Smooth muscle cell (in vitro differentiated cells): Measurements from ENCODE around the gene BTRC. TPM values are rescaled to one million over a fixed set of nuclear protein-coding genes. Genes with fewer than 3 reads are reported as not detected.

Experiments
- DNase-seq: peaks from one replicate; lab custom pipeline; 2025; ENCODE audit not compliant: unreplicated experiment; lab: John Stamatoyannopoulos, UW
- H2AFZ ChIP-seq: fragments of 200-600 bp; sonication (generic); 2 replicates; pipeline ENCODE4 v1.6.0; 2016; ENCODE audit warnings: antibody characterized with exemption, low read depth, mild to moderate bottlenecking
- H3F3A ChIP-seq: fragments of 200-600 bp; sonication (generic); 2 replicates; pipeline ENCODE4 v1.6.0; 2017; ENCODE audit warnings: antibody characterized with exemption, low read depth
- H3K27ac ChIP-seq: fragments of 200-600 bp; sonication (generic); 2 replicates; pipeline ENCODE4 v1.5.1; 2016; ENCODE audit warnings: low read depth, mild to moderate bottlenecking
- H3K27me3 ChIP-seq: fragments of 200-600 bp; sonication (generic); 2 replicates; pipeline ENCODE4 v1.6.1; 2016; ENCODE audit warnings: low read depth, mild to moderate bottlenecking
- H3K36me3 ChIP-seq: fragments of 200-600 bp; sonication (generic); 2 replicates; pipeline ENCODE4 v1.5.1; 2016; ENCODE audit warnings: low read depth
- H3K4me1 ChIP-seq: fragments of 200-600 bp; sonication (generic); 2 replicates; pipeline ENCODE4 v1.5.1; 2016; ENCODE audit warnings: low read depth
- H3K4me2 ChIP-seq: fragments of 200-600 bp; sonication (generic); 2 replicates; pipeline ENCODE4 v1.6.0; 2016; ENCODE audit warnings: mild to moderate bottlenecking
- H3K4me3 ChIP-seq: fragments of 200-600 bp; sonication (generic); 2 replicates; pipeline ENCODE4 v1.5.1; 2016; ENCODE audit warnings: mild to moderate bottlenecking
- H3K79me2 ChIP-seq: fragments of 200-600 bp; sonication (generic); 2 replicates; pipeline ENCODE4 v1.6.0; 2016; ENCODE audit warnings: low read depth, mild to moderate bottlenecking
- H3K9ac ChIP-seq: fragments of 200-600 bp; sonication (generic); 2 replicates; pipeline ENCODE4 v1.6.0; 2016; ENCODE audit warnings: low read depth
- H3K9me3 ChIP-seq: fragments of 200-600 bp; sonication (generic); replicated peaks from 2 replicates; pipeline ENCODE4 v1.5.1; 2016; ENCODE audit warnings: low read depth
- H4K20me1 ChIP-seq: fragments of 200-600 bp; sonication (generic); 2 replicates; pipeline ENCODE4 v1.6.0; 2016; ENCODE audit warnings: low read depth
- WGBS: methylation state at CpG from one replicate; pipeline ENCODE4 v1.1.7; 2016; ENCODE audit warnings: low lambda C conversion rate; 5-methylcytosine and 5-hydroxymethylcytosine counted together
- polyA plus RNA-seq: library from polyadenylated mRNA; unstranded; fragments of >200 nt; fragmentation: Nextera tagmentation; extraction: Ambion mirVana; gene quantifications from 2 replicates; pipeline ENCODE4 v1.2.1, GENCODE V29; 2016
- total RNA-seq: library from RNA; depleted of rRNA; stranded (reverse); fragments of >200 nt; gene quantifications from 2 replicates; pipeline ENCODE4 v1.2.3, GENCODE V29; 2014
- TF ChIP-seq, protein P1 (sequence below): fragments of 200-600 bp; sonication (generic); IDR thresholded peaks from 2 replicates; pipeline ENCODE4 v1.5.1; 2017; ENCODE audit warnings: borderline replicate concordance, mild to moderate bottlenecking, antibody characterized with exemption; ENCODE audit not compliant: insufficient read depth, poor library complexity, severe bottlenecking

BTRC gene
- total and polyA plus RNA-seq, 2 experiments from 2014 or later: 9.6 to 16.8 TPM

DNA sequence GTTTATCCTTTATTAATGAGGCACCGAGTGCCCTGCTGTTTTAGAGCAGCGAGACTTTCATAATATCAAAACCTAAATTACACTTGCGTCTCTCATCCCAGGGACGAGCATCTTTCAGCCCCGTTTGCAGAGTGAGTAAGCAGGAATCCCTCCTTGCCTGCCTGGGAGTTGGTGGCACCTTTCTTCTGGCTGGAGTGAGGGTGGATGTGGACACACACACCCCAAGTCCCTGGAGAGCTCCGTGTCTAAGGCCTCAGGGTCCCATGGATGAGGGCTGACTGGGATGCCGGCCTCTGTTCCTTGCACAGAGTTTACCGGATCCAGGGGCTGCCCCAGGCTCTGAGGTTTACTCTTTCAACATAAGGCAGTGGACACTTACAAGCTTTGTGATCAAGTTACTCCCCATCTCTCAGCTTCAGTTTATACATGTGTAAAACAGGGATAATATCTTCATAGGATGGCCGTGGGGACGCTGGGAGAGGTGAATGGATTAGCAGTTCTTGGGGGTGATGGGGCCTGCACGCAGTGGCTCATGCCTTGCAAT is 209.6 kb downstream of the BTRC start:
- Histone ChIP-seq H3K9ac (no peak overlapping the region), H3K4me2 (no peak overlapping the region), H2AFZ (no peak overlapping the region), H3K27me3 (peaks cover 40% of the 10 kb centered on the region), H3K9me3 (no peaks in the 10 kb centered on the region), H3K4me1 (no peaks in the 10 kb centered on the region), H4K20me1 (no peaks in the 10 kb centered on the region), H3K4me3 (no peak overlapping the region), H3F3A (no peaks in the 10 kb centered on the region), H3K79me2 (no peaks in the 10 kb centered on the region), H3K27ac (no peak overlapping the region), H3K36me3 (no peaks in the 10 kb centered on the region)
- TF ChIP-seq, protein P1, sequence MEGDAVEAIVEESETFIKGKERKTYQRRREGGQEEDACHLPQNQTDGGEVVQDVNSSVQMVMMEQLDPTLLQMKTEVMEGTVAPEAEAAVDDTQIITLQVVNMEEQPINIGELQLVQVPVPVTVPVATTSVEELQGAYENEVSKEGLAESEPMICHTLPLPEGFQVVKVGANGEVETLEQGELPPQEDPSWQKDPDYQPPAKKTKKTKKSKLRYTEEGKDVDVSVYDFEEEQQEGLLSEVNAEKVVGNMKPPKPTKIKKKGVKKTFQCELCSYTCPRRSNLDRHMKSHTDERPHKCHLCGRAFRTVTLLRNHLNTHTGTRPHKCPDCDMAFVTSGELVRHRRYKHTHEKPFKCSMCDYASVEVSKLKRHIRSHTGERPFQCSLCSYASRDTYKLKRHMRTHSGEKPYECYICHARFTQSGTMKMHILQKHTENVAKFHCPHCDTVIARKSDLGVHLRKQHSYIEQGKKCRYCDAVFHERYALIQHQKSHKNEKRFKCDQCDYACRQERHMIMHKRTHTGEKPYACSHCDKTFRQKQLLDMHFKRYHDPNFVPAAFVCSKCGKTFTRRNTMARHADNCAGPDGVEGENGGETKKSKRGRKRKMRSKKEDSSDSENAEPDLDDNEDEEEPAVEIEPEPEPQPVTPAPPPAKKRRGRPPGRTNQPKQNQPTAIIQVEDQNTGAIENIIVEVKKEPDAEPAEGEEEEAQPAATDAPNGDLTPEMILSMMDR: no peak
- DNase-seq: no peak
- WGBS: 86% methylated on average over 11 of the region's 11 CpGs

DNA sequence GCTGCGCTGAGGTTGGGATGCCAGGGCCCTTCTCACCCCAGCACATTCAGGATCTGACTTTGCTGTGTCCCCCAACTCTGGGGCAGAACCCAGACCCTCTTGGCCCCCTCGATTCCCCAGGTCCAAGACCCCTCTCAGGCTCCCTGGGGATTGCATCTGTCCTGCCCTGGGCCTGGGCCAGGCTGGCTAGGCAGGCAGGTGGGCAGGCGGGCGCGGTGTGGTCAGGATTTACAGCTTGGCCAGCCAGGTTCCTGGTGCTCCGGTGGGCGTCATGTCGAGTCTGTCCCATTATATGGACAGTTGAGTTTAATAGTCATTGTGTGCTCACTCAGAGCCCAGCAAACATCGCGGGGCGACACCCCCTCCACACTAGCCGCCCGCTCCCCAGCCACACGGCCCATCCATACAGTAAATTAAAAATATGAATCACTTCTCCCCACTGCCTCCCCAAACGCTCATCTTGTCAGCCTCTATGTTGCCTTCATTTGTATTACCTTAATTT is 210.6 kb downstream of the BTRC start:
- H4K20me1 ChIP-seq: no peaks in the 10 kb centered on the region
- no peak for DNase-seq
- no peaks in the 10 kb centered on the region for H3K79me2 ChIP-seq
- no peak overlapping the region for H3K4me2 ChIP-seq
- H3K9ac ChIP-seq: no peak overlapping the region
- WGBS: 92% methylated on average over 14 of the region's 15 CpGs
- TF ChIP-seq, protein P1: no peak
- H3K4me1 ChIP-seq: peaks cover 2% of the 10 kb centered on the region
- no peaks in the 10 kb centered on the region for H3F3A ChIP-seq
- H3K27ac ChIP-seq: no peak overlapping the region
- H3K9me3 ChIP-seq: no peaks in the 10 kb centered on the region
- no peaks in the 10 kb centered on the region for H3K36me3 ChIP-seq
- H3K27me3 ChIP-seq: peaks cover 47% of the 10 kb centered on the region
- no peak overlapping the region for H2AFZ ChIP-seq
- no peak overlapping the region for H3K4me3 ChIP-seq

DNA sequence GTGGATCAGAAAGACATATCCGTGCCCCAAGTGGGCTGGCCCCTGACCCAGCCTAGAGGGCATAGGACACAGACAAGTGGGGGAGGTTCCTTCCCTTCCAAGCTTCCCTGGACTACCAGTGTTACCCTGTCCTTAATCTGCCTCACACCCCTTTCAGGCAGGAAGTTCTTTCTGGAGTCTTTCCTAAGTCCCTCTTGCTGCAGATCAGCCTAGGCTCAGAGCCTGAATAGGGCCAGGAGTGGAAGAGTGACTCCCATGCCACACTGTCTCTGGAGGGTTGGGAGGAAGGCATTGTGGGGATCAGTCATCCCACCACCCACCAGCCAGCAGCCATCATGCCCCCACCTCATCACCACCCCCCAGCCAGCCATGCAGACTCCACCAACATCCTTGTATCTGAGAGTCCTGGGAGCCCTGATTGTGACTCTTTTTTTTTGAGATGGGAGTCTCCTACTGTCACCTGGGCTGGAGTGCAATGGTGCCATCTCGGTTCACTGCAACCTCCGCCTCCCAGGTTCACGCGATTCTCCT is 211.5 kb downstream of the BTRC start:
- no peak overlapping the region for H2AFZ ChIP-seq
- H3K4me2 ChIP-seq: no peak overlapping the region
- H3K9me3 ChIP-seq: no peaks in the 10 kb centered on the region
- WGBS: 92% methylated on average over 5 of the region's 5 CpGs
- H3K27me3 ChIP-seq: peaks cover 52% of the 10 kb centered on the region
- no peak overlapping the region for H3K27ac ChIP-seq
- H3K36me3 ChIP-seq: no peaks in the 10 kb centered on the region
- DNase-seq: no peak
- H3K9ac ChIP-seq: no peak overlapping the region
- H4K20me1 ChIP-seq: no peaks in the 10 kb centered on the region
- no peaks in the 10 kb centered on the region for H3K79me2 ChIP-seq
- H3K4me1 ChIP-seq: peaks cover 9% of the 10 kb centered on the region
- TF ChIP-seq, protein P1: no peak
- H3F3A ChIP-seq: no peaks in the 10 kb centered on the region
- H3K4me3 ChIP-seq: no peak overlapping the region

- Histone ChIP-seq H3K4me3 (no peak overlapping the region), H2AFZ (no peak overlapping the region), H3K79me2 (no peaks in the 10 kb centered on the region), H3K27ac (no peak overlapping the region), H3K27me3 (peaks cover 52% of the 10 kb centered on the region), H3K4me1 (peaks cover 13% of the 10 kb centered on the region), H3K9me3 (no peaks in the 10 kb centered on the region), H3K36me3 (no peaks in the 10 kb centered on the region), H3K9ac (no peak overlapping the region), H3F3A (no peaks in the 10 kb centered on the region), H3K4me2 (peak overlapping the region; percentile 74), H4K20me1 (no peaks in the 10 kb centered on the region)
- DNase-seq: no peak
- 87% methylated on average over 8 of the region's 8 CpGs for WGBS
- TF ChIP-seq, protein P1: no peak
Measured at GRCh38 chr10:101565936-101566332, 212.0 kb downstream of the BTRC start.
